ENCODE data around the gene FRMPD1. TPM values are rescaled to one million over a fixed set of nuclear protein-coding genes. Genes with fewer than 3 reads are reported as not detected.

The FRMPD1 gene
- total and polyA plus RNA-seq, 11 donors, result 0.03 to 1.9 (median 0.75) TPM

- Histone ChIP-seq H3K27ac (no peak overlapping the region), H3K4me1 (no peaks in the 10 kb centered on the region), H3K27me3 (peaks cover 0 to 10% (median 0%) of the 10 kb centered on the region in 9 donors), H3K9me3 (no peaks in the 10 kb centered on the region), H3K36me3 (no peaks in the 10 kb centered on the region), H3K4me3 (no peak overlapping the region)
- 88 to 93% (median 91%) methylated on average over 3 of the region's 3 CpGs for WGBS, 4 donors
- intact Hi-C loops (cut with DNase I), result loop anchor here in 1 of 10 donors (10.0 kb wide), 1 partner anchor 116 kb away; no protein-coding TSS in a partner anchor
- TF ChIP-seq POLR2A (IDR thresholded peaks at IDR 0.05), result no peak
- no peak for TF ChIP-seq CTCF (IDR thresholded peaks at IDR 0.05)
- ATAC-seq, result no peak
- DNase-seq, result no peak
Measured at GRCh38 chr9:37700900-37701299, 50.1 kb downstream of the FRMPD1 start.

GRCh38 chr9:37705787-37706186 is 55.0 kb downstream of the FRMPD1 start:
- DNase-seq (no peak), ATAC-seq (no peak)
- intact Hi-C loops (cut with DNase I), result loop anchor here in 1 of 10 donors (10.0 kb wide), 1 partner anchor 121 kb away; no protein-coding TSS in a partner anchor
- H3K9me3 ChIP-seq, result no peaks in the 10 kb centered on the region
- H3K4me3 ChIP-seq, result no peak overlapping the region
- H3K4me1 ChIP-seq, result no peaks in the 10 kb centered on the region
- TF ChIP-seq CTCF (IDR thresholded peaks at IDR 0.05) (no peak), POLR2A (IDR thresholded peaks at IDR 0.05) (no peak)
- 79 to 87% (median 83%) methylated on average over 3 of the region's 3 CpGs for WGBS, 4 donors
- peaks cover 0 to 13% (median 0%) of the 10 kb centered on the region in 9 donors for H3K27me3 ChIP-seq
- H3K36me3 ChIP-seq, result no peaks in the 10 kb centered on the region
- H3K27ac ChIP-seq, result no peak overlapping the region

GRCh38 chr9:37706290-37706689 is 55.5 kb downstream of the FRMPD1 start:
- no peaks in the 10 kb centered on the region for H3K4me1 ChIP-seq
- ATAC-seq (no peak), DNase-seq (no peak)
- no peaks in the 10 kb centered on the region for H3K9me3 ChIP-seq
- intact Hi-C loops (cut with DNase I), result loop anchor here in 1 of 10 donors (10.0 kb wide), 1 partner anchor 121 kb away; no protein-coding TSS in a partner anchor
- H3K27ac ChIP-seq, result no peak overlapping the region
- peaks cover 0 to 13% (median 0%) of the 10 kb centered on the region in 9 donors for H3K27me3 ChIP-seq
- H3K36me3 ChIP-seq, result no peaks in the 10 kb centered on the region
- H3K4me3 ChIP-seq, result no peak overlapping the region
- no peak for TF ChIP-seq POLR2A (IDR thresholded peaks at IDR 0.05)
- TF ChIP-seq CTCF (IDR thresholded peaks at IDR 0.05), result no peak
- WGBS, 4 donors, result 83 to 93% (median 91%) methylated on average over 3 of the region's 3 CpGs

- DNase-seq (no peak), ATAC-seq (no peak)
- Histone ChIP-seq H3K4me1 (no peaks in the 10 kb centered on the region), H3K27ac (no peak overlapping the region), H3K9me3 (no peaks in the 10 kb centered on the region), H3K36me3 (no peaks in the 10 kb centered on the region), H3K27me3 (peaks cover 0 to 13% (median 0%) of the 10 kb centered on the region in 9 donors), H3K4me3 (no peak overlapping the region)
- 78 to 82% (median 78%) methylated on average over 4 of the region's 4 CpGs for WGBS, 4 donors
- TF ChIP-seq POLR2A (IDR thresholded peaks at IDR 0.05) (no peak), CTCF (IDR thresholded peaks at IDR 0.05) (no peak)
- intact Hi-C loops (cut with DNase I), result loop anchor here in 1 of 10 donors (10.0 kb wide), 1 partner anchor 123 kb away; no protein-coding TSS in a partner anchor
Measured at GRCh38 chr9:37707748-37708147, 57.0 kb downstream of the FRMPD1 start.

Measured in heart left ventricle (tissue), 16 donors.